ENCODE results near the gene PA2G4. TPM values are rescaled to one million over a fixed set of nuclear protein-coding genes. Genes with fewer than 3 reads are reported as not detected.
A peak's percentile ranks its signal among the peaks of the same experiment; 100 is the strongest.

Gene PA2G4
- total RNA-seq, 3 donors from 2014 or later: 94.4 to 134 (median 116) TPM

DNA sequence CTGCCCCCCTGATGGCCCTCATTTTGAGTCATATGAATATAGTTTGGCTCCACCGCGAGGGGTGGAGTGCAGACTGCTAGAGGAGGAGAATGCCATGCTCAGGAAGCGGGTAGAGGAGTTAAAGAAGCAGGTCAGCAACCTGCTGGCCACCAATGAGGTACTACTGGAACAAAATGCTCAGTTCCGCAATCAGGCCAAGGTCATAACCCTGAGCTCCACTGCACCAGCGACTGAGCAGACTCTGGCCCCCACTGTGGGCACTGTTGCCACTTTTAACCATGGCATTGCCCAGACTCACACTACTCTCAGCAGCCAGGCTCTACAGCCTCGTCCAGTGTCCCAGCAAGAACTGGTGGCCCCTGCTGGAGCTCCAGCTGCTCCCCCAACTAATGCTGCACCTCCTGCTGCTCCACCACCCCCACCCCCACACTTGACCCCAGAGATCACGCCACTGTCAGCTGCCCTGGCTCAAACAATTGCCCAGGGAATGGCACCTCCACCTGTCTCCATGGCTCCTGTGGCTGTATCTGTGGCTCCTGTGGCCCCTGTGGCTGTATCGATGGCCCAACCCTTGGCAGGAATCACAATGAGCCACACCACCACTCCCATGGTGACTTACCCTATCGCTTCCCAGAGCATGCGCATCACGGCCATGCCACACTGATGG, 17.0 kb downstream of the PA2G4 start:
- H3K27ac ChIP-seq: no peak overlapping the region
- H3K4me1 ChIP-seq: peaks cover 5 to 12% of the 10 kb centered on the region in 2 donors
- intact Hi-C loops (cut with DNase I; ENCODE audit: low total_unique reads): loop anchor here (5.0 kb wide), 1 partner anchor 36 kb away; the partner anchor contains the start of gene MYL6
- H3K36me3 ChIP-seq: no peaks in the 10 kb centered on the region
- TF ChIP-seq POLR2AphosphoS5 (IDR thresholded peaks at IDR 0.05) (no peak), CTCF (IDR thresholded peaks at IDR 0.05) (no peak), POLR2A (IDR thresholded peaks at IDR 0.05) (no peak)
- no peaks in the 10 kb centered on the region for H3K9me3 ChIP-seq
- no peak for DNase-seq (ENCODE audit: low spot score in 2 of 2)
- H3K27me3 ChIP-seq: no peaks in the 10 kb centered on the region
- no peak overlapping the region for H3K4me3 ChIP-seq

DNA sequence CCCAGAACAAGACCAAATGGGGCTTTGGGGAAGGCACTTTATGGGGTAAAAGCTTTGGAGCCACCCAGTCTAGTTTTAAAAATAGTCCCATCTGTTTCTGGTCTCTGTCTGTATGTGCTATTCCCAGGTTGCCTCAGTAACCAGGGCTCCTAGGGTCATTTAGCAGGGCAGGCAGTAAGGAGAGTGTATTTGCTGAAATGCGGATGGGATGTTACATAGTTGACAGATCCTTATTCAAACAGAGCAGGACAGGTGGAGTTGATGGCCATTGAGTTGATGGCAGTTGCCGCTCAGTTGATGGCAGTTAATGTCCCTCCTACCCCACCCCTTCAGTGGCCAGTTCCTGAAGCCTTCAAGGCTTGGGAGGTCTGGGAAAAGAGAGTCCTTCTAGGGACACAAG, 18.3 kb downstream of the PA2G4 start:
- TF ChIP-seq POLR2AphosphoS5 (IDR thresholded peaks at IDR 0.05): no peak
- TF ChIP-seq CTCF (IDR thresholded peaks at IDR 0.05): no peak
- TF ChIP-seq POLR2A (IDR thresholded peaks at IDR 0.05): no peak
- H3K36me3 ChIP-seq: no peaks in the 10 kb centered on the region
- DNase-seq (ENCODE audit: low spot score in 2 of 2): no peak
- intact Hi-C loops (cut with DNase I; ENCODE audit: low total_unique reads): loop anchor here (5.0 kb wide), 1 partner anchor 35 kb away; the partner anchor contains the start of gene MYL6
- no peak overlapping the region for H3K4me3 ChIP-seq
- peaks cover 8 to 22% of the 10 kb centered on the region in 2 donors for H3K4me1 ChIP-seq
- no peaks in the 10 kb centered on the region for H3K9me3 ChIP-seq
- peak overlapping the region in 1 of 2 donors; percentile 3 for H3K27ac ChIP-seq
- H3K27me3 ChIP-seq: no peaks in the 10 kb centered on the region

DNA sequence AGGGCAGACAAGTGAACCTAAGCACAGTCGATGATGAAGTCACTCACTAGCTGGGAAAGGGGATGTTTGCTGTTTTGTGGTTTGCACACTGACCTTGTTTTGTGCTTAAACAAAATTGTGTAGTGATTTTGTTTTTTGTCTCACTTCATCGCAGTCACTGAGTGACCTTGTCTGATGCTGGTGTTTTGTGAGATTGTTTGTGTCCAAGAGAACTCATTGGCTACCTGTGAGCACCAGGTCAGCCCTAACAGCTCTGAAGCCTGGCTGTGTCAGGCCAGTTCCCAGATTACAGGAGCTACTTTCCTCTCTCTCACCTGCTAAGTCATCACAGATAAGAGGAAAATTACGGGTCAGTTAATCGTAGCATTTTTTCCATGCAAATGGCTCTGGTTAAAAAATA, 19.8 kb downstream of the PA2G4 start:
- H3K27ac ChIP-seq: peak overlapping the region in 1 of 2 donors; percentile 21
- H3K36me3 ChIP-seq: no peaks in the 10 kb centered on the region
- H3K4me1 ChIP-seq: peaks cover 8 to 22% of the 10 kb centered on the region in 2 donors
- H3K27me3 ChIP-seq: no peaks in the 10 kb centered on the region
- no peaks in the 10 kb centered on the region for H3K9me3 ChIP-seq
- H3K4me3 ChIP-seq: no peak overlapping the region
- TF ChIP-seq CTCF (IDR thresholded peaks at IDR 0.05) (no peak), POLR2A (IDR thresholded peaks at IDR 0.05) (no peak), POLR2AphosphoS5 (IDR thresholded peaks at IDR 0.05) (no peak)
- DNase-seq (ENCODE audit: low spot score in 2 of 2): no peak
- intact Hi-C loops (cut with DNase I; ENCODE audit: low total_unique reads): loop anchor here (5.0 kb wide), 1 partner anchor 33 kb away; the partner anchor contains the start of gene MYL6

GRCh38 chr12:56126732-56127239, 22.4 kb downstream of the PA2G4 start:
- Histone ChIP-seq H3K36me3 (peaks cover 2% of the 10 kb centered on the region), H3K9me3 (no peaks in the 10 kb centered on the region), H3K4me3 (peak overlapping the region in 2 of 3 donors; percentile 4 to 58), H3K4me1 (peaks cover 3 to 14% of the 10 kb centered on the region in 2 donors), H3K27me3 (no peaks in the 10 kb centered on the region), H3K27ac (peak overlapping the region; percentile 91 to 94)
- intact Hi-C loops (cut with DNase I; ENCODE audit: low total_unique reads): loop anchor here (5.0 kb wide), 1 partner anchor 61 kb away; the partner anchor contains the start of gene SMARCC2
- TF ChIP-seq CTCF (IDR thresholded peaks at IDR 0.05): no peak
- DNase-seq (ENCODE audit: low spot score in 2 of 2): no peak

DNA sequence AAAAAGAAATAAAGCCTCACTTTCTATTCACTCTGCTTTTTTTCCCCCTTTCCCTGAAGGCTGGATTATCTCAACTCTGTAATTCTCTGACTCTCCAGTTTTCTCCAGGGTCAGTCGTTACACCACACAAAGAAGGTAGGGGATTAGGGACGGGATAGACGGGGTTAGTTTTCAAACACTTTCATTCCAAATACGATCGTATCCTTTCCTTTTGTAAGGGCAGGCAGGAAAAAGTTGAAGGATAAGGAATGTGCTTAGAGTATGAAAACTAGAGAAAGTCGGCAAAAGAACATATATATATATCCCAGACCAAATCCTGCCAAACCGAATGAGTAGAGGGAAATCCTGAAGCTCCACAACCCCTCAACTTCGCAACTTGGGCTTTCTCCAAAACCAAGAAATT, 23.1 kb downstream of the PA2G4 start:
- Histone ChIP-seq H3K4me1 (peaks cover 3 to 14% of the 10 kb centered on the region in 2 donors), H3K9me3 (no peaks in the 10 kb centered on the region), H3K27me3 (no peaks in the 10 kb centered on the region), H3K4me3 (peak overlapping the region; percentile 58 to 89 (median 66)), H3K36me3 (peaks cover 5% of the 10 kb centered on the region), H3K27ac (peak overlapping the region; percentile 91 to 94)
- intact Hi-C loops (cut with DNase I; ENCODE audit: low total_unique reads): loop anchor here (5.0 kb wide), 1 partner anchor 60 kb away; the partner anchor contains the start of gene SMARCC2
- no peak for DNase-seq (ENCODE audit: low spot score in 2 of 2)
- TF ChIP-seq POLR2A (IDR thresholded peaks at IDR 0.05) (no peak), CTCF (IDR thresholded peaks at IDR 0.05) (no peak), POLR2AphosphoS5 (IDR thresholded peaks at IDR 0.05) (no peak)
